Ovary (tissue), 3 donors: ENCODE measurements around the gene RPTOR.

Experiments
- EP300 ChIP-seq: sonication (generic); formaldehyde crosslinking; IDR thresholded peaks from one replicate; pipeline ENCODE4 v1.6.1; 2017; ENCODE audit warnings: antibody characterized with exemption
- POLR2A ChIP-seq: fragments of 450-650 bp; IDR thresholded peaks from one replicate; pipeline ENCODE4 v1.6.1; 2017; ENCODE audit warnings: antibody characterized with exemption, mild to moderate bottlenecking, moderate library complexity
- TF ChIP-seq, protein P1 (sequence below), 3 donors: fragments of 450-650 bp in 2 of 3; fragments of 200-600 bp in 1 of 3; IDR thresholded peaks; one replicate each; pipeline versions ENCODE4 v1.5.1 to v1.8.0; 2016 to 2022; ENCODE audit warnings: antibody characterized with exemption in 3 of 3, mild to moderate bottlenecking in 1 of 3
- donor health status: DM: no; HTN: no; CAD: no.

DNA sequence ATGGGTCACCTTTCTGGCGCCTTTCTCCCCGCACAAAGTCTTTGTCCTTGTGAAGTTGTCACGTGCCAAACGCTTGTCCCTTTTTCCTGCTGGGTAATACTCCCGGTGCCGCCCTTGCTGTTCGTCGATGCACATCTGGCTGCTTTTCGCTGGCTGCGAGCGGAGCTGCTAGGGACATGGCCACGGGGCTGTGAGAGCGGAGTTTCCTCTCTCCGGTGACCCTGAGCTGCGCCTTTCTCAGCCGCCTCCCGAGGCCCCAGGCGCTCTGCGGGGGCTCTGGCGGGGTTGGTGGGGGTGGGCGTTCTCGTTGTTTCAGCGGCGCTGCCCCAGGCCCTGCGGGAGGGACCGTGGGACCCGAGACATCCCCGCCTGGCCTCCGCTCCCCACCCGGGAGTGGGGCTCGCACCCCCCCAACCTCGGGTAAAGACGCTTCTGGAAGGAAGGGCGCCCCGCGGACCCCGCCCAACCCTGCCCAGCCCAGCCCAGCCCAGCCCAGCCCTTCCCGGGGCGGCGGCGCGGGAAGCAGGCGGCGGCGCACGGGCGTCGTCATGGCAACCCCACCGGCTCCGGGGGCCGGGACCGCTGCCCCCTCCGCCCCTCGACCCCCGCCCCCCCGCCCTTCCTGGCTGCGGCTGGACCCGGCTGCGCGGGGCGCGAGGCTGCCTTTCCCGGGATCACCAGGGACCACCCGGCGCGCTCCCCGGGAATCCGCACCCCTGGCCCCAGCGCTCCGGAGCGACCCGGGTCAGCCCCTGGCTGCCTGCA, 459.3 kb downstream of the RPTOR start:
- TF ChIP-seq, protein P1, sequence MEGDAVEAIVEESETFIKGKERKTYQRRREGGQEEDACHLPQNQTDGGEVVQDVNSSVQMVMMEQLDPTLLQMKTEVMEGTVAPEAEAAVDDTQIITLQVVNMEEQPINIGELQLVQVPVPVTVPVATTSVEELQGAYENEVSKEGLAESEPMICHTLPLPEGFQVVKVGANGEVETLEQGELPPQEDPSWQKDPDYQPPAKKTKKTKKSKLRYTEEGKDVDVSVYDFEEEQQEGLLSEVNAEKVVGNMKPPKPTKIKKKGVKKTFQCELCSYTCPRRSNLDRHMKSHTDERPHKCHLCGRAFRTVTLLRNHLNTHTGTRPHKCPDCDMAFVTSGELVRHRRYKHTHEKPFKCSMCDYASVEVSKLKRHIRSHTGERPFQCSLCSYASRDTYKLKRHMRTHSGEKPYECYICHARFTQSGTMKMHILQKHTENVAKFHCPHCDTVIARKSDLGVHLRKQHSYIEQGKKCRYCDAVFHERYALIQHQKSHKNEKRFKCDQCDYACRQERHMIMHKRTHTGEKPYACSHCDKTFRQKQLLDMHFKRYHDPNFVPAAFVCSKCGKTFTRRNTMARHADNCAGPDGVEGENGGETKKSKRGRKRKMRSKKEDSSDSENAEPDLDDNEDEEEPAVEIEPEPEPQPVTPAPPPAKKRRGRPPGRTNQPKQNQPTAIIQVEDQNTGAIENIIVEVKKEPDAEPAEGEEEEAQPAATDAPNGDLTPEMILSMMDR (IDR thresholded peaks at IDR 0.05), result no peak
- no peak for TF ChIP-seq POLR2A
- no peak for TF ChIP-seq EP300
